Measurements from ENCODE around the gene ANKMY1.

GRCh38 chr2:240479111-240479501, 78.7 kb downstream of the ANKMY1 start:
- no peak for TF ChIP-seq CTCF (IDR thresholded peaks at IDR 0.05)
- TF ChIP-seq EP300 (IDR thresholded peaks at IDR 0.05), result no peak
- TF ChIP-seq POLR2A (IDR thresholded peaks at IDR 0.05), result no peak

Data from stomach (tissue), 4 donors.